HCT116 (cell line): Measurements from ENCODE around the gene GALNT13. TPM values are rescaled to one million over a fixed set of nuclear protein-coding genes. Genes with fewer than 3 reads are reported as not detected.

ENCODE experiments used
- ATAC-seq: fragments of 200-7000 bp; cut with Tn5 transposase; 2 replicates; pipeline ENCODE4 v1.9.1; 2020; ENCODE audit warnings: mild to moderate bottlenecking, moderate library complexity
- BruUV-seq: library from RNA; stranded (reverse); fragments of 400-500 nt; replicated peaks from 2 replicates; lab custom pipeline; 2021; lab: Mats Ljungman, UMichigan
- CTCF ChIA-PET: fragments of 300-600 bp; sonication (Branson Sonifier 250); formaldehyde crosslinking; loops from one replicate; lab custom pipeline; 2021; ENCODE audit warnings: antibody characterized with exemption; lab: Charles Lee
- POLR2A ChIA-PET: fragments of 300-600, 350-600 bp; sonication (Branson Sonifier 250); formaldehyde crosslinking; loops from one replicate; lab custom pipeline; 2021; ENCODE audit warnings: antibody characterized with exemption; lab: Charles Lee
- RAD21 ChIA-PET, 2 experiments: fragments of 300-600 bp; sonication (Branson Sonifier 250); formaldehyde crosslinking; loops; one replicate each; lab custom pipeline; 2023; ENCODE audit warnings: low total read pairs in 2 of 2; ENCODE audit not compliant: uncharacterized antibody in 2 of 2, unreplicated experiment in 2 of 2, low non-redundant PET in 1 of 2; lab: Charles Lee
- DNase-seq: peaks from one replicate; pipeline ENCODE4 v3.0.0-alpha.2; 2010; ENCODE audit warnings: low read depth, low spot score
- H2AFZ ChIP-seq: fragments of 200-600 bp; shearing (Covaris generic), sonication (generic); 2 replicates; pipeline ENCODE4 v1.6.1; 2017; ENCODE audit warnings: low read depth, mixed run types, mixed read lengths, antibody characterized with exemption, low read length; ENCODE audit not compliant: poor library complexity, severe bottlenecking
- H3K27ac ChIP-seq: 2 replicates; pipeline ENCODE4 v1.5.1; 2012; ENCODE audit warnings: low read depth, low read length
- H3K27me3 ChIP-seq: fragments of 200-600 bp; sonication (generic); 2 replicates; pipeline ENCODE4 v1.6.1; 2016; ENCODE audit warnings: mixed run types, low read length, mixed read lengths; ENCODE audit not compliant: insufficient read depth
- H3K36me3 ChIP-seq, 2 experiments: fragments of 200-500 bp in 1 of 2; fragments of 200-600 bp in 1 of 2; sonication (Bioruptor generic) in 1 of 2; sonication (generic) in 1 of 2; 2 replicates each; pipeline versions ENCODE4 v1.5.1 to v1.6.1; 2014 to 2016; ENCODE audit warnings: low read length in 2 of 2, inconsistent platforms in 1 of 2, mixed read lengths in 1 of 2, mixed run types in 1 of 2; ENCODE audit not compliant: insufficient read depth in 2 of 2, control insufficient read depth in 1 of 2
- H3K4me1 ChIP-seq, 2 experiments: fragments of 200-600 bp in 1 of 2; sonication (generic) in 1 of 2; 2 replicates each; pipeline versions ENCODE4 v1.5.1 to v1.6.1; 2012 to 2017; ENCODE audit warnings: low read length in 2 of 2, inconsistent platforms in 1 of 2, mild to moderate bottlenecking in 1 of 2, mixed read lengths in 1 of 2, mixed run types in 1 of 2, moderate library complexity in 1 of 2; ENCODE audit not compliant: insufficient read depth in 2 of 2, control insufficient read depth in 1 of 2
- H3K4me2 ChIP-seq: fragments of 200-600 bp; sonication (generic); 2 replicates; pipeline ENCODE4 v1.6.1; 2017; ENCODE audit warnings: mixed run types, low read length, mixed read lengths
- H3K4me3 ChIP-seq, 2 experiments: fragments of 200-600 bp in 1 of 2; sonication (generic) in 1 of 2; replicated peaks in 1 of 2; 2 replicates each; pipeline ENCODE4 v1.5.1; 2011 to 2016; ENCODE audit warnings: low read length in 2 of 2, control low read depth in 1 of 2, low read depth in 1 of 2, mild to moderate bottlenecking in 1 of 2, mixed read lengths in 1 of 2, mixed run types in 1 of 2
- H3K79me2 ChIP-seq: fragments of 200-600 bp; sonication (generic); 2 replicates; pipeline ENCODE4 v1.6.1; 2017; ENCODE audit warnings: mild to moderate bottlenecking, mixed run types, low read length, moderate library complexity, mixed read lengths; ENCODE audit not compliant: insufficient read depth
- H3K9ac ChIP-seq: fragments of 200-600 bp; sonication (generic); 2 replicates; pipeline ENCODE4 v1.6.1; 2016; ENCODE audit warnings: low read length, mixed read lengths
- H3K9me2 ChIP-seq: fragments of 200-600 bp; sonication (generic), shearing (Covaris generic); 2 replicates; pipeline ENCODE4 v1.6.1; 2017; ENCODE audit warnings: mixed run types, mild to moderate bottlenecking, moderate library complexity; ENCODE audit not compliant: insufficient read depth
- H3K9me3 ChIP-seq, 2 experiments: fragments of 200-500 bp in 1 of 2; fragments of 200-600 bp in 1 of 2; sonication (Bioruptor generic) in 1 of 2; sonication (generic) in 1 of 2; 2 replicates each; pipeline ENCODE4 v1.6.1; 2014 to 2017; ENCODE audit warnings: low read length in 2 of 2, mixed read lengths in 2 of 2, inconsistent platforms in 1 of 2, low read depth in 1 of 2, mild to moderate bottlenecking in 1 of 2, mixed run types in 1 of 2, moderate library complexity in 1 of 2; ENCODE audit not compliant: control insufficient read depth in 1 of 2, insufficient read depth in 1 of 2
- H4K20me1 ChIP-seq: fragments of 200-600 bp; sonication (generic), shearing (Covaris generic); 2 replicates; pipeline ENCODE4 v1.6.1; 2017; ENCODE audit warnings: mixed run types, mild to moderate bottlenecking, moderate library complexity; ENCODE audit not compliant: insufficient read depth
- ATF3 ChIP-seq: IDR thresholded peaks from 2 replicates; pipeline ENCODE4 v1.6.1; 2012
- CBX3 ChIP-seq: IDR thresholded peaks from 2 replicates; pipeline ENCODE4 v1.6.1; 2012; ENCODE audit warnings: low read depth
- CEBPB ChIP-seq: IDR thresholded peaks from 2 replicates; pipeline ENCODE4 v1.6.1; 2012; ENCODE audit warnings: low read depth
- CTCF ChIP-seq, 3 experiments: fragments of 200-600 bp in 1 of 3; sonication (generic) in 1 of 3; IDR thresholded peaks in 2 of 3; conservative IDR thresholded peaks in 1 of 3; 2 replicates each; pipeline ENCODE4 v1.5.1; 2012 to 2017; ENCODE audit warnings: low read depth in 2 of 3, low read length in 2 of 3, antibody characterized with exemption in 1 of 3, borderline replicate concordance in 1 of 3, control low read depth in 1 of 3, mild to moderate bottlenecking in 1 of 3, mixed read lengths in 1 of 3, mixed run types in 1 of 3, moderate library complexity in 1 of 3; ENCODE audit not compliant: insufficient read depth in 1 of 3
- EGR1 ChIP-seq: IDR thresholded peaks from 2 replicates; pipeline ENCODE4 v1.6.1; 2012; ENCODE audit warnings: low read depth
- EZH2 ChIP-seq: fragments of 200-600 bp; sonication (generic); IDR thresholded peaks from 2 replicates; pipeline ENCODE4 v1.6.1; 2017; ENCODE audit warnings: antibody characterized with exemption, mixed run types
- EZH2phosphoT487 ChIP-seq: fragments of 200-600 bp; IDR thresholded peaks from 2 replicates; pipeline ENCODE4 v1.6.1; 2018; ENCODE audit warnings: antibody characterized with exemption, borderline replicate concordance
- FOSL1 ChIP-seq: IDR thresholded peaks from 2 replicates; pipeline ENCODE4 v1.6.1; 2012; ENCODE audit warnings: low read depth
- MAX ChIP-seq: IDR thresholded peaks from 2 replicates; pipeline ENCODE4 v1.6.1; 2012
- RAD21 ChIP-seq: IDR thresholded peaks from 2 replicates; pipeline ENCODE4 v1.6.1; 2012; ENCODE audit warnings: low read depth, mild to moderate bottlenecking
- SIN3A ChIP-seq: IDR thresholded peaks from 2 replicates; pipeline ENCODE4 v1.6.1; 2012; ENCODE audit warnings: low read depth
- YY1 ChIP-seq: IDR thresholded peaks from 2 replicates; pipeline ENCODE4 v1.6.1; 2011; ENCODE audit warnings: low read length, low read depth, moderate library complexity, mild to moderate bottlenecking; ENCODE audit not compliant: insufficient replicate concordance; ENCODE audit errors: extremely low read depth
- ZNF274 ChIP-seq: fragments of 200-500 bp; sonication (Bioruptor generic); IDR thresholded peaks from 2 replicates; pipeline ENCODE4 v1.6.1; 2014; ENCODE audit warnings: mild to moderate bottlenecking, low read depth, low read length, inconsistent platforms
- intact Hi-C: fragments of 100-400 bp; cut with micrococcal nuclease; formaldehyde crosslinking; loops from 2 replicates; pipeline ENCODE4 v1.10.0; 2022
- total RNA-seq: library from RNA; stranded (reverse); gene quantifications from one replicate; pipeline ENCODE4 v1.2.1, GENCODE V29; 2021; ENCODE audit not compliant: unreplicated experiment

The GALNT13 gene
- total RNA-seq, 1 experiment from 2014 or later: 0.44 TPM

GRCh38 chr2:154439156-154439555 lies 567.4 kb downstream of the GALNT13 start:
- ChIA-PET POLR2A (no interaction called here), RAD21 (no interaction called here), CTCF (interaction anchor here (0.7 to 1.3 kb wide), 7 partner anchors 8 to 871 kb away, joined by 3 to 7 read pairs (median 4); no protein-coding TSS in a partner anchor)
- TF ChIP-seq RAD21 (peak; percentile 51), CBX3 (no peak), EGR1 (no peak), CTCF (IDR thresholded peaks at IDR 0.05 in 2 of 3, conservative IDR thresholded peaks at IDR 0.05 in 1 of 3; ENCODE audit: borderline replicate concordance in 1 of 3, insufficient read depth in 1 of 3, low read depth in 2 of 3, low read length in 2 of 3) (peak in 2 of 3 experiments; percentile 28 to 40; a peak in 4 of 6 replicates), SIN3A (no peak)
- no peaks in the 10 kb centered on the region for H3K27me3 ChIP-seq
- no peak overlapping the region for H3K4me3 ChIP-seq
- DNase-seq: no peak
- no peaks in the 10 kb centered on the region for H3K4me1 ChIP-seq
- no peaks in the 10 kb centered on the region for H3K9me2 ChIP-seq
- no peak for ATAC-seq
- H4K20me1 ChIP-seq: no peaks in the 10 kb centered on the region
- H2AFZ ChIP-seq: no peak overlapping the region
- H3K9ac ChIP-seq: no peak overlapping the region
- H3K79me2 ChIP-seq: no peaks in the 10 kb centered on the region
- BruUV-seq: no TSS peak
- intact Hi-C loops: no loop called here
- H3K4me2 ChIP-seq: no peak overlapping the region
- no peaks in the 10 kb centered on the region for H3K36me3 ChIP-seq
- H3K9me3 ChIP-seq: no peaks in the 10 kb centered on the region
- no peak overlapping the region for H3K27ac ChIP-seq

GRCh38 chr2:154443919-154444318 lies 572.2 kb downstream of the GALNT13 start:
- Histone ChIP-seq H3K4me3 (no peak overlapping the region), H3K9ac (no peak overlapping the region), H3K4me2 (no peak overlapping the region), H3K9me3 (no peaks in the 10 kb centered on the region), H3K27ac (no peak overlapping the region), H3K4me1 (no peaks in the 10 kb centered on the region), H3K27me3 (no peaks in the 10 kb centered on the region), H3K36me3 (no peaks in the 10 kb centered on the region), H3K9me2 (no peaks in the 10 kb centered on the region), H4K20me1 (no peaks in the 10 kb centered on the region), H2AFZ (no peak overlapping the region), H3K79me2 (no peaks in the 10 kb centered on the region)
- TF ChIP-seq ZNF274: no peak
- TF ChIP-seq ATF3: no peak
- TF ChIP-seq FOSL1: no peak
- TF ChIP-seq MAX: no peak
- TF ChIP-seq EZH2phosphoT487: no peak
- no peak for TF ChIP-seq RAD21
- no peak for TF ChIP-seq YY1
- TF ChIP-seq CEBPB: no peak
- TF ChIP-seq EZH2: no peak
- no peak for TF ChIP-seq CBX3
- intact Hi-C loops: no loop called here
- CTCF ChIA-PET: no interaction called here
- no peak for ATAC-seq
- no peak for DNase-seq
- RAD21 ChIA-PET: no interaction called here
- no TSS peak for BruUV-seq
- POLR2A ChIA-PET: no interaction called here
